ENCODE results near the gene POLR2B.
A peak's percentile ranks its signal among the peaks of the same experiment; 100 is the strongest.
"Not testable (repeated sequence)": the region's sequence is repeated elsewhere in the genome, so short reads cannot be mapped to it uniquely, and the experiment has no call there.

The POLR2B gene
- long read RNA-seq, donor 1, transcript POLR2B-201 (25 exons, 3,748 nt): major isoform, 9 of 3,771 reads
- long read RNA-seq, donor 1, partial matches to known transcripts: 3,330 of 3,771 reads
- long read RNA-seq, donor 1, other reads (novel, unspliced or antisense): 432 of 3,771 reads
- long read RNA-seq, donor 2, transcript POLR2B-201 (25 exons, 3,748 nt): major isoform, 6 of 2,266 reads
- long read RNA-seq, donor 2, partial matches to known transcripts: 1,193 of 2,266 reads
- long read RNA-seq, donor 2, other reads (novel, unspliced or antisense): 1,066 of 2,266 reads
- long read RNA-seq, donor 3, partial matches to known transcripts: 5 of 8 reads
- long read RNA-seq, donor 3, other reads (novel, unspliced or antisense): 0 of 8 reads
- long read RNA-seq, donor 4, transcript POLR2B-201 (25 exons, 3,748 nt): major isoform, 5 of 16 reads
- long read RNA-seq, donor 4, partial matches to known transcripts: 11 of 16 reads
- long read RNA-seq, donor 4, other reads (novel, unspliced or antisense): 0 of 16 reads
- long read RNA-seq, donor 5, transcript POLR2B-201 (25 exons, 3,748 nt): major isoform, 7 of 14 reads
- long read RNA-seq, donor 5, partial matches to known transcripts: 5 of 14 reads
- long read RNA-seq, donor 5, other reads (novel, unspliced or antisense): 0 of 14 reads
- long read RNA-seq, donor 6, transcript POLR2B-201 (25 exons, 3,748 nt): major isoform, 6 of 3,837 reads
- long read RNA-seq, donor 6, partial matches to known transcripts: 2,183 of 3,837 reads
- long read RNA-seq, donor 6, other reads (novel, unspliced or antisense): 1,648 of 3,837 reads
- long read RNA-seq, donor 7, transcript POLR2B-201 (25 exons, 3,748 nt): major isoform, 8 of 3,749 reads
- long read RNA-seq, donor 7, partial matches to known transcripts: 3,355 of 3,749 reads
- long read RNA-seq, donor 7, other reads (novel, unspliced or antisense): 384 of 3,749 reads
- long read RNA-seq, donor 8, transcript POLR2B-201 (25 exons, 3,748 nt): major isoform, 10 of 3,718 reads
- long read RNA-seq, donor 8, partial matches to known transcripts: 3,282 of 3,718 reads
- long read RNA-seq, donor 8, other reads (novel, unspliced or antisense): 426 of 3,718 reads

DNA sequence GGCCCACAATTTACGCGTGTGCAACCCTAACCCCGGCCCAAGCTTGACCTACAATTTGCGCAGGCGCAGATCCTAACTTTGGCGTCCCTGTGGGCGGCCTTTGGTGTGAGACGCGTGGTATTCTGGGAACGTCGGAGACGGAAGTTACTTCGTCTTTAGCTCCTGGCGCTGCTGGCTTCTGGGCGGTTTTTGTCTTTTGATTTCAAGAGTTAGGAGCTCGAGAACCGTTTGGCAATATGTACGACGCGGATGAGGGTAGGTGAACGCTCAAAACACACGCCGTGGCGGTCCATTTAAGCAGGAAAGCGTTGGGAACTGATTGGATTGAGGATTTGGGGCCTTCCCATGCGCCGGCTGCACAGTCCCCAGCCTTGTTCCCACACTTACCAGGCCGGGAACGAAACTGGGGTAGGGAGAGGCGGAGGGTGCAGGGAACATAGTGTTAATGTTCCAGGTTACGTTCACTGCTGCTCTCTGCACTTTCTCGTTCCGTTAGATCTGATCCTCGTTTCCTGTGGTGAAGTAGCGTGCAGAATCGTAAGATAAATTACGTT lies at the start of gene POLR2B:
Gene POLR2B (plus strand): TSS at position 147 of the 554 bp plus-strand sequence. CDS start 90 bp downstream, at position 237.
- peak; percentile 84 for DNase-seq

DNA sequence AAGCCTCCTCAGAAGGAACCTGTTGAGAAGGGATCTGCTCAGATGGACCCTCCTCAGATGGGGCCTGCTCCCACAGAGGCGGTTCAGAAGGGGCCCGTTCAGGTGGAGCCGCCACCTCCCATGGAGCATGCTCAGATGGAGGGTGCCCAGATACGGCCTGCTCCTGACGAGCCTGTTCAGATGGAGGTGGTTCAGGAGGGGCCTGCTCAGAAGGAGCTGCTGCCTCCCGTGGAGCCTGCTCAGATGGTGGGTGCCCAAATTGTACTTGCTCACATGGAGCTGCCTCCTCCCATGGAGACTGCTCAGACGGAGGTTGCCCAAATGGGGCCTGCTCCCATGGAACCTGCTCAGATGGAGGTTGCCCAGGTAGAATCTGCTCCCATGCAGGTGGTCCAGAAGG lies 48.1 kb upstream of the POLR2B start:
- no peak for DNase-seq

DNA sequence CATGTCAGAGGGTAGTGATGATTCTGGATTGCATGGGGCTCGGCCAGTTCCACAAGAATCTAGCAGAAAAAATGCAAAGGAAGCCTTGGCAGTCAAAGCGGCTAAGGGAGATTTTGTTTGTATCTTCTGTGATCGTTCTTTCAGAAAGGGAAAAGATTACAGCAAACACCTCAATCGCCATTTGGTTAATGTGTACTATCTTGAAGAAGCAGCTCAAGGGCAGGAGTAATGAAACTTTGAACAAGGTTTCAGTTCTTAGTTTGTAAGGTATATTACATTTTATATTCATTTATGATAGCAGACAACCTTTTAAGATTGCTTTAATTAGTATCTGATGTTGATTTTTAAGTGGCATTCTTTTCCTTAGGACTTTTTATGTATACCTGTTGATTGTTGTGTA lies 46.8 kb upstream of the POLR2B start:
- no peak for DNase-seq

DNA sequence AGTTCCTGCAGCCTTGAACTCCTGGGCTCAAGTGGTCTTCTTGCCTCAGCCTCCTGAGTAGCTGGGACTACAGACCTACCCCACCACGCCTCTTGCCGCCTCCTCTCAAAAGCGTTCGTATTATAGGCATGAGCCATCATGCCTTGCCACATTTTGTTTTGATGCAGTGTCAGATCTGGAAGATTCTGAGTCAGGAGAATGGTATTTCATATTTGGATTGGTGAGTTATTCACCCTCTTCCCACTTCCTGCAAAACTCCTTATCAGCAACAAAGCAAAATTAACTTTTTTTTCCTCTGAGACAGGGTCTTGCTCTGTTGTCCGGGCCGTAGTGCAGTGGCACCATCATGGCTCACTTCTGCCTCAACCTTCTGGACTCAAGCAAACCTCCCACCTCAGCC lies 41.4 kb upstream of the POLR2B start:
- DNase-seq: no peak

DNA sequence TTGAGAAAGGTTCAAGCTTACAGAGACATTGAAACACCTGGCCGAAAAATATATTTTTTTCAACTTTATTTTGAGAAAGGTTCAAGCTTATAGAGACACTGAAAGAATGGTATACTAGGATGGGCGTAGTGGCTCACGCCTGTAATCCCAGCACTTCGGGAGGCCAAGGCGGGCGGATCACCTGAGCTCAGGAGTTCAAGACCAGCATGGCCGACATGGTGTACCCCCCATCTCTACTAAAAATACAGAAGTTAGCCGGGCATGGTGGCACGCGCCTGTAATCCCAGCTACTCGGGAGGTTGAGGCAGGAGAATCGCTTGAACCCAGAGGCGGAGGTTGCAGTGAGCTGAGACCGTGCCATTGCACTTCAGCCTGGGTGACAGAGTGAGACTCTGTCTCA lies 38.9 kb upstream of the POLR2B start:
- DNase-seq: not testable (repeated sequence)

DNA sequence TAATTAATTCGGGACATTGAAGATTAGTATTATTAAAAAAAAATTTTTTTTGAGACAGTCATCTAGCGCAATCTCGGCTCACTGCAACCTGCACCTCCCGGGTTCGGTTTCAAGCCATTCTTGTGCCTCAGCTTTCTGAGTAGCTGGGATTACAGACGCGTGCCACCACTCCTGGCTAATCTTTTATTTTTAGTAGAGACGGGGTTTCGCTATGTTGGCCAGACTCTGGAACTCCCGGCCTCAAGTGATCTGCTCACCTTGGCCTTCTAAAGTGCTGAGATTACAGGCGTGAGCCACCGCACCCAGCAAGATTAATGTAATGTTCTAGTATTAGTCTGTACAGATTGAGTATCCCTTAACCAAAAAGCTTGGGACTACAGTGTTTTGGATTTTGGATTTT lies 38.3 kb upstream of the POLR2B start:
- no peak for DNase-seq

DNA sequence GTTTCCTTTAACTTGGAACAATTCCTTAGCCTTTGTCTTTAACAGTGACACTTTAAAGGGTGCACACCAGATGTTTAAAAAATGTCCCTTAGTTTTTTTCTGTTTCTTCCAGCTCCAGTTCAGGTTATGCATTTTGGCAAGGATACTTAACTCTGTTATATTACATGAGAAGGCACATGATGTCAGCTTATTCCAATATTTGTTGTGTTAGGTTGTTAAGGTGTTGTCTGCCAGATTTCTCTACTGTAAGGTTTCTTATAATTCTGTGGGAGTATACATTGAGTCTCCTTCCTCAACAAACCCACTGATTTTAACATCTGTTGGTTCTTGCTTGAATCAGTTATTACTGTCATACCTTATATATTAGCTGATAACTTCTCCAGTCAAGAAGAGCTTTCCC lies 37.7 kb upstream of the POLR2B start:
- no peak for DNase-seq

DNA sequence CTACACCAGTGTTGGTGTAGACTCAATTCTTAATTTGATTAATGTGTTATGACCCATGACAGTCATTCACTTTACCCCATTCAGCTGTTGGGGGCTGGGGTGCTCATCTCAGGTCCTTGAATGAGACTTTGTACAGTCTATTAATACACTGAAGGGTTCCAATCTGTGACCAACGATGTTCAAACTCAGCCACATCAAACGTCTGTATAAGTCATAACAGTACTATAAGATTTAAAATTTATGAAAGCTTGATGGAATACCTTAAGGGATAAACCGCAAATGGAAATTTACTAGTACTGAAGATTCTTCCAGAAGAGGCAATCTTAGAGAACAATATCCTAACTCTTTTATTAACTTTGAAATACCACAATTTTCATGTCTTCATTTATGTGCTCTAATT lies 37.3 kb upstream of the POLR2B start:
- DNase-seq: no peak

DNA sequence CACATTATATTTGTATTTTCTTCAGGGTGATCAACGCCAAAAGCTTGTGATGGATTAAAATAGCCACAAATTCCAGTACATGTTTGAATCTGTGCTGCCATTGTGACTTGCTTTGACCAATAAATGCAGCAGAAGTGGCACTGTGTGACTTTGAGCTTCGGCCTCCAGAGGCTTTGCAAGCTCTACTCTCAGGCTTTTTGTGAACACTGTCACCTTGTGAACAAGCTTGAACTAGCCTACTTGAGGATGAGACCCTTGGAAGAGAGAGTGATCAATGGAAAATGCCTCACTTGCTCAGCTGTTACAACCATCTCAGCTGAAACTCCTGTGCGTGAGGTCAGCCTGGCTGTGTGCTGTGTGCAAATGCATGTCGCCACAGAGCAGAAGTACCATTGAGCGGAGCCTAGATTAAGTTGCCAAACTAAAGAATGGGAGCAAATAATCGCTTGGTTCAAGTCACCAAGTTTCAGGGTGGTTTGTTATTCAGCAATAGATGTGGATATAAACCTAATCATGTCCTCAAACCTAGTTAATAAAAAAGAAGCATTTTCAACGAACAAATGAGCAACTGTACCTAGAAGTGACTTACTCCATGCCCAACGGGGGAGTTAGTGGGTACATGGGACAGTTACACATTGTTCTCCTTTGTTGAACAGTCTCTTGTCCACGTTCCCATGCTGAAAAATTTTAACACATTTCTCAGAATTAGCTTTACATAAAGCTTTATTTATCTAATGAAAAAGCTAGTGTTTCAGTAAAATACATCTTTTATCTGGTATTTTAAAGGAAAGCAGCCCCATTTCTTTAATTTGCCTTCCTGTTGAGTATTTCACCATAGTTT lies 24.8 kb upstream of the POLR2B start:
- DNase-seq: no peak

DNA sequence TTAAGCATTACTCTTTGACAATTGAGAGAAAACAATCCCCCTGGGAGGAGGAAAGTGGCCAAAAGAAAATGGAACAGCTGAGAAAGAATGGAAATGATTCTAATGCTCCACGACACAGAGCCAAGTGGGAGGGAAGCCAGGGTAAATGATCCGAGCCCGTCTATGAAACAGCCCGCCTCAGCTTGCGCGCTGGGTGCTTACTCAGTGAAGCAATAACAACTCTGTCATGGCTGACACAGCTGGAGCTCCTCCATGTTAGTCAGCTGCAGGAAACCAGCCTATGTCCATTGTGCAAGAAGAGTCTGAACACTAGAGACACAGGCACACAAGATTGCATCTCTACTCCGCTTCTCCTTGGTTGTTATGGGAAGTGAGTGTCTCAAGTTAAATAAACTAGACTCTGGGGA lies 20.6 kb upstream of the POLR2B start:
- peak; percentile 54 for DNase-seq

DNA sequence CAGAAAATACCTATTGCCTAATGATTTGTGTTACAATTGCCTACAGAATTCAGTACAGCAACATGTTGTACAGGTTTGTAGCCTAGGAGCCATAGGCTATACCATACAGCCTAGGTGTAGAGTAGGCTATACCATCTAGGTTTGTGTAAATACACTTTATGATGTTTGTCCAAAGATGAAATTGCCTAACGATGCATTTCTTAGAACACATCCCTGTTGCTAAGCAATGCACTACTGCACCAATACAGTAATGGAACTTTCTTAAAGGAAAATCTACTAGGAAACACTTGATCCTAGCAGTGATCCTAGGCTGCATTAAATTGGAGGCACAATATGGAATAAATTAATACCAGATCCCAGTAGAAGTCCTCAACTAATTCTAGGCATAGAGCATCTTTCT lies 19.6 kb upstream of the POLR2B start:
- DNase-seq: no peak

DNA sequence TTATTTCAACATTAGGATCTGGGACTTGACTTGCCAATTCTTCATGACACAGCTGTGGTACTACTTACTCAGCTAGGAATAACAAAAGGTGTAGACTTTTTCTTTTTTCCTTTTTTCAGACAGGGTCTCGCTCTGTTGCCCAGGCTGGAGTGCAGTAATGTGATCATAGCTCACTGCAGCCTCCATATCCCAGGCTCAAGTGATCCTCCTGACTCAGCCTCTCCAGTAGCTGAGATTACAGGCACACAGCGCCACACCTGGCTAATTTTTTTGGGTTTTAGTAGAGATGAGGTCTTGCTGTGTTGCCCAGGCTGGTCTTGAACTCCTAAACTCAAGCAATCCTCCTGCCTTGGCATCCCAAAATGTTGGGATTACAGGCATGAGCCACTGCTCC lies 17.6 kb upstream of the POLR2B start:
- DNase-seq: no peak

DNA sequence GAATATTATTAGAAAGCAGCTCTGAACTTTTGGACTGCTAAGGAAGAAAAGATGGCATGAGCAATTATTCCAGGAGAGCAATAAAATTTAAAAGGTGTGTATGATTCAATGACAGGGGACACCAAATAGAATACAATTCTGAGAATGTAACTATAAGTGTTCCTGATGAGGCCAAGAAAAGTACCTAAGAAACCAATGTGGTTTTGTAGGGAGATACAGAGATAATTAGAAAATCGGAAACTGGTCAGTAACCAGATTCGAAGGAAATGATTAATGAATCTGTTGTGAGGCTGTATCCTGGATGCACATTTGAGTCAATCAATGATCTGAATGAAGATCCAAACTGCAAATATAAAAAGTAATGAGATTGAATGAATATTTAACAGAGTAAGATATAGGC lies 7.3 kb upstream of the POLR2B start:
- DNase-seq: no peak

DNA sequence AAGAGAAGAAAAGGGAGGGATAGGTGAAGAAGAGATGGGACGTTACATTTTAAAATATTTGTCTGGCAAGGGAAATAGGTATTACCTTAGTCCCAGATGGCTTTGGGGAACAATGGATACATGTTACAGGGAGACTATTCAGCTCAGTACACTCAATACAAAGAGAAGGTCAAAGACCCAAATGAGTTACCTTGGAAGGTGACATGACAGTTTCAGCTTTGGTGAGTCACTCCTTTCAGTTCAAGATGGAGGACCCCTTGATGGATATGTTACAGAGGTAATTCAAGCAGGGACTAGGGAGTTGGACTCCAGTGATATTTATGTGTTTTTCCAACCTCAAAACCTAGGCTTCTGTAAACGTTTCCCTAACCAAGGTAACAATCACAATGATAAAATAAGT lies 6.3 kb upstream of the POLR2B start:
- DNase-seq: no peak

DNA sequence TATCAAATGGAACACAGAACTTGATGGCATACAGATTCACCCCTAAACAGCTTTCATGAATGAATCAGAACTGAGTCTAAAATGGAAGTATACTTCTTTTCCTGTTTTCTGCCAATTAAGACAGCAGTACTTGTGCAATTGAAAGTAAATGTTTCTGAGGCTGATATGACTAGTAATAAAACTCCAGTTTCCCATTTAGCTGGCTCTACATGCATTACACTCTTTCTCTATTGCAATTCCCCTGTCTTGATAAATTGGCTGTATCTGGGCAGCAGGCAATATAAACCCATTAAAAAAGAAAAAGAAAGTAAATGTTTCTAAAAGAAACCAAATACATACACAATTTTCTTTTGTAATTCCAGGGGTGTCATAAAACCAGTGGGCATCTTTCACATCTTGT lies 5.9 kb upstream of the POLR2B start:
- no peak for DNase-seq

DNA sequence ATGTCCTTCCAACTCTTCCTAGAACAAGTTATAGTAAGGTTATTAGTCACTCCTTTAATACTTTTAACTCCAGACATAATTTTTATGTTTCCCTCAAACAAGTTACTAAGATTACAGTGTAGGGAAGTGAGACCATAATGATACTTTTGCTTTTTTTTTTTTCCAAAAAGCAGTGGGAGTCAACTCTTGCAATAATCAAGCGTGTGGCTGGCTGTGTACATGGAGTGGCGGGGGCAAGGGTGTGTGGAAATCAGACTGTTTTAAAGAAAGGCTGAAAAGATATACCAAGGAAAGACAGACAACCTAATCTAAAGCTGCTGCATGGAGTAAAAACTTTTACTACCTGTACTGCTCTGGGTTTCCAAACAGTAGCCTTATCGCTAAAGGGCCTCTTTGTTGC lies 5.4 kb upstream of the POLR2B start:
- DNase-seq: no peak

DNA sequence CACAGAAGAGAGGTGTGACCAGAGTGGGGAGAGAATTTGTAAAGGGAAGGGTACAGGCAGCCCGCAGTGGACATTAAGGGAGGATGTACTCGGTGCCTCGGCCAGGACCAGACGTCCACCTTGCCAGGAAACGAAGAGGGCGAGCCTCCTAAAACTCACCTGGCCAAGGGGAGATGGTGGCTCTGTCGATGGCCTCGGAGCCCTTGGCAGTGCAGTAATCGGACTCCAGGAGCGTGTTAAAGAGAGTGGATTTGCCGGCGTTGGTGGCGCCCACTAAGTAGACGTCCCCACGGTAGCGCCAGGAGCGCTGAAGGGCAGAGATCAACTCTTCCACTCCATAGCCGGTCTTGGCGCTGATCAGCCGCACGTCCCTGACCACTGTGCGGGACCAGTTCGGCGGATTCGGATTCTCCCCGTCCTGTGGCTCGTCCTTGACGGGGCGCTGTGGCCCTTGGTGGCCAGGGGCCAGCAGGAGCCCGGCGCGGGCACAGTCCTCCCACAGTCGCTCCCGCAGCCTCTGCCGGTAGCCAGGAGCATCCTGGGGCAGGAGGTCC lies 2.3 kb upstream of the POLR2B start:
- DNase-seq: no peak

DNA sequence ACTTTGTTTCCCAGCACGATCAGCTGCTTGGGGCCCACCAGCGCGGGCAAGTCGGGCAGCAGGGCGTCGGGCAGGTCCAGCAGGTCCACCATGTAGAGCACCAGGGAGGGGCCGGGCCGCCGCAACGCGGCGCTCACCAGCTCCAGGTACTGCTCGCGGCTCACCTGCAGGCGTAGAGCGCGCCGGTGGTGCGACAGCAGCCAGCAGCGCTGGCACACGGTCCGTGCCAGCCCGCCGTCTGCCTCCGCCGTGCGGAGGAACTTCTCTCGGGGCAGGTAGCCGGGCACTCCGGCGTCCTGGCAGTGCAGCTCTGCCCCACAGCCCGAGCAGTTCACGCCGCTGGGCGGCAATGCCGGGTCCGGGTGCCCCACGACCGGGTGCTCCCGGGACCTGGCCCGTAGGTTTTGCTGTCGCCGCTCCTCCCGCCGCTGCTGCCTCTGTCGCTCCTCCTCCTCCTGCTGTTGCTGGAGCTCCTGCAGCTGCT lies 1.8 kb upstream of the POLR2B start:
- DNase-seq: no peak

DNA sequence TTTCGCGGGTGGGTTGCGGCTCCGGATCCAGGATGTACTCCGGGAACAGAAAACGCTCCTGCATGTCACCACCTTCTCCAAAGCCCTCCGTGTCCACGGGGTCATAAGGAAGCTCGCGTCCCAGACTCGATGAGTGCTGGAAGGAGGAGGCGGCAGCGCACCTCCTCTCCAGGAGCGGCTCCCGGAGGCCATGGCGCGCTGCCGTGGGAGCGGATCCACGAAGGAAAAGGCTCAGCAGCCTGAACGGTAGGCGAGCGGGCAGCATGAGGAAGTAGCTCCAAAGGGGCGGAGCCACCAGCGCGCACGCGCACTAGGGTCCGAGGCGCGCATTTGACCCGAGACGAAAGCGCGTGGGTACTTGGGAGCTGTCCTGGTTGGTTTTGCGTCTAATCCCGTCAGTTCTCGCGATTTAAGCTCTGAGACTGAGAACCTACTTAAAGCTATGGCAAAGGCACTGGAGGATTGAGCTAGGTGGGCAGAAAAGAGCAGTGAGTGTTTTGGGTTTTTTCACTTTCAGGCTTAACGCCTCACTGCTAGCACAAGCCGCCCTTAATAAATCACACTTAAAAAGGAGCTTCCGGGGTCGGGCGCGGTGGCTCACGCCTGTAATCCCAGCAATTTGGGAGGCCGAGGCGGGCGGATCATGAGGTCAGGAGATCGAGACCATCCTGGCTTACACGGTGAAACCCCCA lies 1.2 kb upstream of the POLR2B start, which contains the start of gene NOA1:
Gene NOA1 (minus strand): TSS at position 286 of the 692 bp plus-strand sequence. CDS start 21 bp downstream, at position 265.
- DNase-seq: peak; percentile 93

DNA sequence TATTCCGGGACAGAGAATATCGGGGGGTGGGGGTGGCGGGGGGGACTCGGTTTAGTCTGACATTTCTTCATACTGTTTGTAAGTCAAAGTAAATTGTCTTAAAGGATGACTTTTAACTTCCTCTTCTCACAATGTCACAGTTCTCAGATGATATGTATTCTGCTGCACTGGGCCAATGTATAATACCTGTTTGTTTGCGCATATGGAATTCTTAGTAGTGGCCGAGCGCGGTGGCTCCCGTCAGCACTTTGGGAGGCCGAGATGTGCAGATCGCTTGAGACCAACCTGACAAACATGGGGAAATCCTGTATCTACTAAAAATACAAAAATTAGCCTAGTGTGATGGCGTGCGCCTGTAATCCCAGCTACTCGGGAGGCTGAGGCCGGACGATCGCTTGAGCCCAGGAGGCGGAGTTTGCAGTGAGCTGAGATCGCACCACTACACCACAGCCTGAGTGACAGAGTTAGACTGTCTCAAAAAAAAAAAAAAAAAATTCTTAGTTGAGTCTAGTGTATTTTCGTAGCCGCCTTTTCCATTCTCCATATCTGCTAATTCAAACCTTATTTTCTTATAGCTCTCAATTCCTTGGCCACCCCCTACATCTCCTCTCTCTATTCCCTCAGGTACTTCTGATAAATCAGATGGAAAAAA lies 851 bp downstream of the POLR2B start:
- DNase-seq: peak; percentile 37

Measured in right kidney (tissue), 9 donors.